ENCODE measurements around the gene OR51Q1. TPM values are rescaled to one million over a fixed set of nuclear protein-coding genes. Genes with fewer than 3 reads are reported as not detected.

OR51Q1 gene, protein sequence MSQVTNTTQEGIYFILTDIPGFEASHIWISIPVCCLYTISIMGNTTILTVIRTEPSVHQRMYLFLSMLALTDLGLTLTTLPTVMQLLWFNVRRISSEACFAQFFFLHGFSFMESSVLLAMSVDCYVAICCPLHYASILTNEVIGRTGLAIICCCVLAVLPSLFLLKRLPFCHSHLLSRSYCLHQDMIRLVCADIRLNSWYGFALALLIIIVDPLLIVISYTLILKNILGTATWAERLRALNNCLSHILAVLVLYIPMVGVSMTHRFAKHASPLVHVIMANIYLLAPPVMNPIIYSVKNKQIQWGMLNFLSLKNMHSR
- total RNA-seq (not detected), total RNA-seq (0 to 0.08 (median 0) reads per million in 172 experiments)
- not detected for polyA plus RNA-seq (2013, experiment 1 of 2)
- not detected for polyA plus RNA-seq (2013, experiment 2 of 2)

DNA sequence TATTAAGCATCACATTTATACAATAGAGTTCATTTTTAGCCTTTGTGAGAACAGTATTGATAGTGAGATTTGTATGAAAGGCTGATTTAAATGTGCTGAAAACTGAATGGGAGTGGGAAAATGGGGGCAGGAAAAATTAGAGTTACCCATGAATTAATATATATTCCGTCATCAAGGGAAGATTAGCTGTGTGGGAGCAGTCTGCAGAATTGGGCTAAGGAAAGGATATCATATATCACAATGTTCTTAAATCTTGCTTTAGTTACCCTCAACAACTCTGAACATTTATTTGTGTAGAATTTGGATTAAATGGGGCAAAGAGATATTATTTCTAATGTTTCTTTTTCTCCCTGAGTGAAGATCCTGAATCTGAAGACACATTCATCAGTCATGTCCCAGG is at the start of gene OR51Q1:
Gene OR51Q1, plus strand, starts transcription at position 301 of the 400 bp plus-strand sequence. Its CDS starts 90 bp downstream, at position 391.
- no peaks in the 10 kb centered on the region for H3K36me3 Mint-ChIP-seq (ENCODE audit: low read depth)
- no peak for DNase-seq
- ChIA-PET CTCF (no interaction called here), POLR2A (no interaction called here)
- Histone ChIP-seq H3K4me3 (ENCODE audit: low read length) (no peak within 1 kb of the TSS), H3K36me3 (ENCODE audit: insufficient read depth, low read length) (no peaks in the 10 kb centered on the region), H3K9me3 (ENCODE audit: control insufficient read depth in 1 of 2, insufficient read depth in 1 of 2, low read length in 2 of 2) (no peaks in the 10 kb centered on the region), H3K27ac (ENCODE audit: low read depth in 1 of 2, low read length in 2 of 2) (no peak within 1 kb of the TSS), H3K4me1 (ENCODE audit: insufficient read depth, low read length) (no peaks in the 10 kb centered on the region), H3K27me3 (ENCODE audit: control insufficient read depth in 1 of 2, insufficient read depth in 2 of 2, low read length in 2 of 2) (peaks cover 0 to 8% of the 10 kb centered on the region in 2 experiments)
- H3K27me3 Mint-ChIP-seq, result peaks cover 21% of the 10 kb centered on the region
- no peak within 1 kb of the TSS for H3K4me3 Mint-ChIP-seq
- H3K27ac Mint-ChIP-seq, result no peak within 1 kb of the TSS
- ATAC-seq (ENCODE audit: poor library complexity), result no peak
- H3K9me3 Mint-ChIP-seq, result no peaks in the 10 kb centered on the region
- TF ChIP-seq, protein P1, sequence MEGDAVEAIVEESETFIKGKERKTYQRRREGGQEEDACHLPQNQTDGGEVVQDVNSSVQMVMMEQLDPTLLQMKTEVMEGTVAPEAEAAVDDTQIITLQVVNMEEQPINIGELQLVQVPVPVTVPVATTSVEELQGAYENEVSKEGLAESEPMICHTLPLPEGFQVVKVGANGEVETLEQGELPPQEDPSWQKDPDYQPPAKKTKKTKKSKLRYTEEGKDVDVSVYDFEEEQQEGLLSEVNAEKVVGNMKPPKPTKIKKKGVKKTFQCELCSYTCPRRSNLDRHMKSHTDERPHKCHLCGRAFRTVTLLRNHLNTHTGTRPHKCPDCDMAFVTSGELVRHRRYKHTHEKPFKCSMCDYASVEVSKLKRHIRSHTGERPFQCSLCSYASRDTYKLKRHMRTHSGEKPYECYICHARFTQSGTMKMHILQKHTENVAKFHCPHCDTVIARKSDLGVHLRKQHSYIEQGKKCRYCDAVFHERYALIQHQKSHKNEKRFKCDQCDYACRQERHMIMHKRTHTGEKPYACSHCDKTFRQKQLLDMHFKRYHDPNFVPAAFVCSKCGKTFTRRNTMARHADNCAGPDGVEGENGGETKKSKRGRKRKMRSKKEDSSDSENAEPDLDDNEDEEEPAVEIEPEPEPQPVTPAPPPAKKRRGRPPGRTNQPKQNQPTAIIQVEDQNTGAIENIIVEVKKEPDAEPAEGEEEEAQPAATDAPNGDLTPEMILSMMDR (IDR thresholded peaks at IDR 0.05), result no peak
- intact Hi-C loops (cut with DNase I, micrococcal nuclease), result no loop called here
- H3K4me1 Mint-ChIP-seq (ENCODE audit: low read depth), result no peaks in the 10 kb centered on the region

DNA sequence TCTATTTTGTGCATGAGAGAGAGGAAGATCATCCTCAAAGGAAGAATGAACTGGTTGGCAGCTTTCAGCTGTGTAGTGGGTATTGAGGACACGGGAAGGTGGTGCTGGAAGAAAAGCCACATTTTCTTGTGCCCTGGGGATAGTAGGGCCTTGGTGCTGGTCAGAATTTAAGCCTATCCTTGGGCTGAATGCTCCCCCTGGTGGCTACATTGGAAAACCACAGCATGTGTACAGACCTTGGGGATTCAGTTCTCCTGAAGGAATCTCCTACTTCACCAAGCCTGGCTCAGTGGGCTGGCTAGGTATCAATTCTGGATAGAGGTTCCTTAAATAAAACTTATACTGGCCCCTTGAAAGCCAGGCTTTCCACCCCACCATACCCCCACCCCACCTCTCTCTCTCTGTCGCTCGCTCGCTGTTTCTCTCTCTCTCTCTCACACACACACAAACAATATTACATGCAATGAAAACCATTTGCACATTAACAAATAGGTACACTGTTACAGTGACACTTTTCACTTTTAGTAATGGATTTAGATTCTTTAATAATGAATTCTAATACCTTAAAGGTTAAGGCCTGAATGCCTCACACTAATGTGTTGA is 41.1 kb upstream of the OR51Q1 start:
- DNase-seq (peak in 4 of 14 experiments; percentile 0 to 21 (median 10)), ATAC-seq (ENCODE audit: poor library complexity) (no peak)
- no peaks in the 10 kb centered on the region for H3K9me3 ChIP-seq (ENCODE audit: control insufficient read depth in 1 of 2, insufficient read depth in 1 of 2, low read length in 2 of 2)
- no peaks in the 10 kb centered on the region for H3K36me3 ChIP-seq (ENCODE audit: insufficient read depth, low read length)
- no peak overlapping the region for H3K4me3 ChIP-seq (ENCODE audit: low read length)
- Mint-ChIP-seq H3K4me1 (ENCODE audit: low read depth) (no peaks in the 10 kb centered on the region), H3K36me3 (ENCODE audit: low read depth) (no peaks in the 10 kb centered on the region), H3K27ac (no peak overlapping the region), H3K27me3 (no peaks in the 10 kb centered on the region), H3K4me3 (no peak overlapping the region), H3K9me3 (peaks cover 2% of the 10 kb centered on the region)
- intact Hi-C loops (cut with DNase I, micrococcal nuclease), result loop anchor here in 1 of 2 experiments (10.0 kb wide), 1 partner anchor 1196 kb away; no protein-coding TSS in a partner anchor
- CTCF ChIA-PET, result no interaction called here
- POLR2A ChIA-PET, result no interaction called here
- TF ChIP-seq, protein P1 (IDR thresholded peaks at IDR 0.05), result peak; percentile 20
- no peaks in the 10 kb centered on the region for H3K27me3 ChIP-seq (ENCODE audit: control insufficient read depth in 1 of 2, insufficient read depth in 2 of 2, low read length in 2 of 2)
- no peaks in the 10 kb centered on the region for H3K4me1 ChIP-seq (ENCODE audit: insufficient read depth, low read length)
- H3K27ac ChIP-seq (ENCODE audit: low read depth in 1 of 2, low read length in 2 of 2), result no peak overlapping the region

DNA sequence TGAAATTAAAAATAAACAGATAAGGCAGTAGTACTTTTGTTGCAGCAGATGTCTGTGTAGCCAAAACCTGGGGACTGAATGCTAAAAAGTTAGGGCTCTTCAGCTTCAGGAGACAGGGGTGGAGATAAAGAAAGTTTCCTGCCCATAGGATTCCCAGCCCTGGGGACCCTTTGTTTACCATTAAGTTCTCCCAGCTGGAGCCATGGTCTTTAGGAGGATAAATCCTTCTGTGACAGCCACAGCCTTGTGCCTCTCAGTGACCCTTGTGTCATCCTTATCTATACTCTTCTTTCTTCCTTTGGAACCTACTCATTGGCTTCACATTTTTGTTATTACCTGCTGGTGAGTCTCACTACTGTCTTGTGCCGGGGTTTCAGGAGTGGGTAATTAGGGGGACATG is 38.3 kb upstream of the OR51Q1 start, which contains the start of gene OR51M1:
Gene OR51M1, plus strand, starts transcription at position 237 of the 400 bp plus-strand sequence. CDS start 5,587 bp downstream, outside the sequence.
- no peaks in the 10 kb centered on the region for H3K4me1 ChIP-seq (ENCODE audit: insufficient read depth, low read length)
- no peaks in the 10 kb centered on the region for H3K9me3 ChIP-seq (ENCODE audit: control insufficient read depth in 1 of 2, insufficient read depth in 1 of 2, low read length in 2 of 2)
- no peak for ATAC-seq (ENCODE audit: poor library complexity)
- H3K36me3 ChIP-seq (ENCODE audit: insufficient read depth, low read length), result no peaks in the 10 kb centered on the region
- intact Hi-C loops (cut with DNase I, micrococcal nuclease), result loop anchor here in 1 of 2 experiments (10.0 kb wide), 1 partner anchor 1199 kb away; no protein-coding TSS in a partner anchor
- Mint-ChIP-seq H3K27me3 (no peaks in the 10 kb centered on the region), H3K36me3 (ENCODE audit: low read depth) (no peaks in the 10 kb centered on the region), H3K4me1 (ENCODE audit: low read depth) (no peaks in the 10 kb centered on the region), H3K27ac (no peak within 1 kb of the TSS), H3K9me3 (peaks cover 2% of the 10 kb centered on the region), H3K4me3 (no peak within 1 kb of the TSS)
- POLR2A ChIA-PET, result no interaction called here
- CTCF ChIA-PET, result no interaction called here
- TF ChIP-seq, protein P1 (IDR thresholded peaks at IDR 0.05), result no peak
- no peak within 1 kb of the TSS for H3K27ac ChIP-seq (ENCODE audit: low read depth in 1 of 2, low read length in 2 of 2)
- no peak for DNase-seq
- H3K27me3 ChIP-seq (ENCODE audit: control insufficient read depth in 1 of 2, insufficient read depth in 2 of 2, low read length in 2 of 2), result no peaks in the 10 kb centered on the region
- H3K4me3 ChIP-seq (ENCODE audit: low read length), result no peak within 1 kb of the TSS
